Liver (tissue), 3 donors: ENCODE data around the gene SLC22A12.

Source experiments
- CTCF ChIP-seq: fragments of 150-350 bp; IDR thresholded peaks from 2 replicates; pipeline ENCODE4 v1.5.1; 2017; ENCODE audit warnings: improper control_type of control experiment, low read depth, low read length; ENCODE audit not compliant: missing input control
- FOXA2 ChIP-seq: IDR thresholded peaks from 2 replicates; pipeline ENCODE4 v1.6.1; 2016; ENCODE audit warnings: antibody characterized with exemption
- GABPA ChIP-seq, 2 donors: IDR thresholded peaks in 1 of 2; conservative IDR thresholded peaks in 1 of 2; 2 replicates each; pipeline ENCODE4 v1.6.1; 2016; ENCODE audit warnings: antibody characterized with exemption in 2 of 2, mild to moderate bottlenecking in 1 of 2, moderate library complexity in 1 of 2
- RAD21 ChIP-seq, 2 donors: IDR thresholded peaks; 2 replicates each; pipeline ENCODE4 v1.6.1; 2016; ENCODE audit warnings: antibody characterized with exemption in 2 of 2, mild to moderate bottlenecking in 2 of 2
- REST ChIP-seq: IDR thresholded peaks from 2 replicates; pipeline ENCODE4 v1.6.1; 2016; ENCODE audit warnings: antibody characterized with exemption, mild to moderate bottlenecking
- TF ChIP-seq, protein P1 (sequence below): IDR thresholded peaks from 2 replicates; pipeline ENCODE4 v1.6.1; 2016; ENCODE audit warnings: antibody characterized with exemption
- TF ChIP-seq, protein P2 (sequence below): IDR thresholded peaks from 2 replicates; pipeline ENCODE4 v1.6.1; 2016; ENCODE audit warnings: antibody characterized with exemption
- donor health status: healthy.
- donor health status: healthy.

DNA sequence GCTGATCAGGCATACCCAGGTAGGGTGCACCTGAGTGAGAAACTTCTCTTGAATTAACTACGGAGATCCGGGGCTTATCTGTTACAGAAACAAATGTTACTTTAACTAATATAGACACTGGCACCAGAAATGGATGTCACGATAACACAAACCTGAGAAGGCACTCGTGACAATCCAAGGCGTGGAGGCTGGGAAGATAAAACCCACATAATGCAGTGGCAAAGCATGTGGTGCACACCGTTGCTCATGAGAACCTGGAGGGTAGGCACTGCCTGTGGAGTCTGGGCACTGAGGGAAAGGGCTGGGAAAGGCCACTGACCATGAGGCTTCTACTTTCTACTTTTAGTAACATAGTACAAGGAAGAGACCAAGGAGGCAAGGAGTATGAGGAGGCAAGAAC, 22.6 kb downstream of the SLC22A12 start:
- no peak for TF ChIP-seq FOXA2
- TF ChIP-seq CTCF: no peak
- TF ChIP-seq, protein P1, sequence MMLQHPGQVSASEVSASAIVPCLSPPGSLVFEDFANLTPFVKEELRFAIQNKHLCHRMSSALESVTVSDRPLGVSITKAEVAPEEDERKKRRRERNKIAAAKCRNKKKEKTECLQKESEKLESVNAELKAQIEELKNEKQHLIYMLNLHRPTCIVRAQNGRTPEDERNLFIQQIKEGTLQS: no peak
- no peak for TF ChIP-seq RAD21 (IDR thresholded peaks at IDR 0.05)
- TF ChIP-seq, protein P2, sequence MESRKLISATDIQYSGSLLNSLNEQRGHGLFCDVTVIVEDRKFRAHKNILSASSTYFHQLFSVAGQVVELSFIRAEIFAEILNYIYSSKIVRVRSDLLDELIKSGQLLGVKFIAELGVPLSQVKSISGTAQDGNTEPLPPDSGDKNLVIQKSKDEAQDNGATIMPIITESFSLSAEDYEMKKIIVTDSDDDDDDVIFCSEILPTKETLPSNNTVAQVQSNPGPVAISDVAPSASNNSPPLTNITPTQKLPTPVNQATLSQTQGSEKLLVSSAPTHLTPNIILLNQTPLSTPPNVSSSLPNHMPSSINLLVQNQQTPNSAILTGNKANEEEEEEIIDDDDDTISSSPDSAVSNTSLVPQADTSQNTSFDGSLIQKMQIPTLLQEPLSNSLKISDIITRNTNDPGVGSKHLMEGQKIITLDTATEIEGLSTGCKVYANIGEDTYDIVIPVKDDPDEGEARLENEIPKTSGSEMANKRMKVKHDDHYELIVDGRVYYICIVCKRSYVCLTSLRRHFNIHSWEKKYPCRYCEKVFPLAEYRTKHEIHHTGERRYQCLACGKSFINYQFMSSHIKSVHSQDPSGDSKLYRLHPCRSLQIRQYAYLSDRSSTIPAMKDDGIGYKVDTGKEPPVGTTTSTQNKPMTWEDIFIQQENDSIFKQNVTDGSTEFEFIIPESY: no peak
- TF ChIP-seq GABPA (IDR thresholded peaks at IDR 0.05 in 1 of 2, conservative IDR thresholded peaks at IDR 0.05 in 1 of 2): no peak
- TF ChIP-seq REST: no peak
